ENCODE results near the gene CYP27A1.

CYP27A1 gene

GRCh38 chr2:218785103-218785502, 3.2 kb downstream of the CYP27A1 start:
- no peak for DNase-seq
- no peak for TF ChIP-seq POLR2A (IDR thresholded peaks at IDR 0.05; ENCODE audit: low read length)
- no peak for TF ChIP-seq GATA1 (IDR thresholded peaks at IDR 0.05; ENCODE audit: low read depth, low read length)

GRCh38 chr2:218786133-218786532, 4.2 kb downstream of the CYP27A1 start:
- TF ChIP-seq POLR2A (IDR thresholded peaks at IDR 0.05; ENCODE audit: low read length), result no peak
- no peak for TF ChIP-seq GATA1 (IDR thresholded peaks at IDR 0.05; ENCODE audit: low read depth, low read length)
- no peak for DNase-seq

- TF ChIP-seq POLR2A (IDR thresholded peaks at IDR 0.05; ENCODE audit: low read length), result no peak
- TF ChIP-seq GATA1 (IDR thresholded peaks at IDR 0.05; ENCODE audit: low read depth, low read length), result no peak
- no peak for DNase-seq
Measured at GRCh38 chr2:218788529-218789255, 6.7 kb downstream of the CYP27A1 start.

GRCh38 chr2:218792433-218792832, 10.5 kb downstream of the CYP27A1 start:
- no peak for DNase-seq
- TF ChIP-seq GATA1 (IDR thresholded peaks at IDR 0.05; ENCODE audit: low read depth, low read length) (no peak), POLR2A (IDR thresholded peaks at IDR 0.05; ENCODE audit: low read length) (no peak)

GRCh38 chr2:218796691-218797090, 14.7 kb downstream of the CYP27A1 start:
- no peak for DNase-seq
- TF ChIP-seq POLR2A (IDR thresholded peaks at IDR 0.05; ENCODE audit: low read length), result no peak
- TF ChIP-seq GATA1 (IDR thresholded peaks at IDR 0.05; ENCODE audit: low read depth, low read length), result no peak

- DNase-seq, result peak; percentile 11 to 59
- no peak for TF ChIP-seq POLR2A (IDR thresholded peaks at IDR 0.05; ENCODE audit: low read length)
- no peak for TF ChIP-seq GATA1 (IDR thresholded peaks at IDR 0.05; ENCODE audit: low read depth, low read length)
Measured at GRCh38 chr2:218798767-218799504, 17.0 kb downstream of the CYP27A1 start.

GRCh38 chr2:218799990-218800389, 18.0 kb downstream of the CYP27A1 start:
- no peak for DNase-seq
- no peak for TF ChIP-seq GATA1 (IDR thresholded peaks at IDR 0.05; ENCODE audit: low read depth, low read length)
- TF ChIP-seq POLR2A (IDR thresholded peaks at IDR 0.05; ENCODE audit: low read length), result no peak

- TF ChIP-seq GATA1 (IDR thresholded peaks at IDR 0.05; ENCODE audit: low read depth, low read length) (no peak), POLR2A (IDR thresholded peaks at IDR 0.05; ENCODE audit: low read length) (no peak)
- no peak for DNase-seq
Measured at GRCh38 chr2:218802386-218802994, 20.5 kb downstream of the CYP27A1 start.

GRCh38 chr2:218804817-218805216, 22.9 kb downstream of the CYP27A1 start:
- no peak for TF ChIP-seq POLR2A (IDR thresholded peaks at IDR 0.05; ENCODE audit: low read length)
- TF ChIP-seq GATA1 (IDR thresholded peaks at IDR 0.05; ENCODE audit: low read depth, low read length), result no peak
- no peak for DNase-seq

GRCh38 chr2:218805627-218806026, 23.7 kb downstream of the CYP27A1 start:
- TF ChIP-seq POLR2A (IDR thresholded peaks at IDR 0.05; ENCODE audit: low read length) (no peak), GATA1 (IDR thresholded peaks at IDR 0.05; ENCODE audit: low read depth, low read length) (no peak)
- no peak for DNase-seq

- no peak for DNase-seq
- TF ChIP-seq POLR2A (IDR thresholded peaks at IDR 0.05; ENCODE audit: low read length) (no peak), GATA1 (IDR thresholded peaks at IDR 0.05; ENCODE audit: low read depth, low read length) (no peak)
Measured at GRCh38 chr2:218806346-218806978, 24.5 kb downstream of the CYP27A1 start.

GRCh38 chr2:218807626-218808025, 25.7 kb downstream of the CYP27A1 start:
- DNase-seq, result no peak
- TF ChIP-seq GATA1 (IDR thresholded peaks at IDR 0.05; ENCODE audit: low read depth, low read length) (no peak), POLR2A (IDR thresholded peaks at IDR 0.05; ENCODE audit: low read length) (no peak)

- DNase-seq, result no peak
- TF ChIP-seq POLR2A (IDR thresholded peaks at IDR 0.05; ENCODE audit: low read length) (no peak), GATA1 (IDR thresholded peaks at IDR 0.05; ENCODE audit: low read depth, low read length) (no peak)
Measured at GRCh38 chr2:218809515-218809914, 27.6 kb downstream of the CYP27A1 start.

GRCh38 chr2:218810256-218810655, 28.3 kb downstream of the CYP27A1 start:
- no peak for DNase-seq
- TF ChIP-seq GATA1 (IDR thresholded peaks at IDR 0.05; ENCODE audit: low read depth, low read length) (no peak), POLR2A (IDR thresholded peaks at IDR 0.05; ENCODE audit: low read length) (no peak)

Measured in erythroblast (primary cell).